Fibroblast of lung (primary cell): Measurements from ENCODE around the gene MPP2.

Source experiments
- EZH2 ChIP-seq: IDR thresholded peaks from 2 replicates; pipeline ENCODE4 v1.5.1; 2012; ENCODE audit warnings: low read length, control low read depth, mild to moderate bottlenecking; ENCODE audit errors: missing control alignments
- TF ChIP-seq, protein P1 (sequence below), 2 donors: IDR thresholded peaks in 1 of 2; conservative IDR thresholded peaks in 1 of 2; 1 replicate in 1 of 2; 2 replicates in 1 of 2; pipeline ENCODE4 v1.5.1; 2011 to 2012; ENCODE audit warnings: low read length in 2 of 2, control low read depth in 1 of 2, inconsistent platforms in 1 of 2, low read depth in 1 of 2, mild to moderate bottlenecking in 1 of 2

DNA sequence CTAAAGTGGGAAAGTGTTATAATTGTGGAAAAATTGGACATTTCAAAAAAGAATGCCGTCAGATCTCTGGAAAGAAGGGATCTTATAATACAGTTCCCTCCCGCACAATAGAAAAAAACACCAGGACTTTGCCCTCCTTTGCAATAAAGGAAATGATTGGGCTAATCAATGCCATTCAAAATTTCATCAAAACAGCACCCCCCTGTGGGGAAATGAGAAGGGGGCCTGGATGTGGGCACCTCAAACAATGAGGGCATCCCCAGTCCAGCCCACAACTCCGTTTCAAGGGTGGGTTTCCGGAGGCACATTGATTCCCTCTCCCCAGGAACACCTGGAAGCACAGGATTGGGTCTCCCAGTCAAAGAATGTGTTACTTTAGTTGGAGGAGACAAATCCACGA lies 34.2 kb downstream of the MPP2 start:
- no peak for TF ChIP-seq EZH2
- TF ChIP-seq, protein P1, sequence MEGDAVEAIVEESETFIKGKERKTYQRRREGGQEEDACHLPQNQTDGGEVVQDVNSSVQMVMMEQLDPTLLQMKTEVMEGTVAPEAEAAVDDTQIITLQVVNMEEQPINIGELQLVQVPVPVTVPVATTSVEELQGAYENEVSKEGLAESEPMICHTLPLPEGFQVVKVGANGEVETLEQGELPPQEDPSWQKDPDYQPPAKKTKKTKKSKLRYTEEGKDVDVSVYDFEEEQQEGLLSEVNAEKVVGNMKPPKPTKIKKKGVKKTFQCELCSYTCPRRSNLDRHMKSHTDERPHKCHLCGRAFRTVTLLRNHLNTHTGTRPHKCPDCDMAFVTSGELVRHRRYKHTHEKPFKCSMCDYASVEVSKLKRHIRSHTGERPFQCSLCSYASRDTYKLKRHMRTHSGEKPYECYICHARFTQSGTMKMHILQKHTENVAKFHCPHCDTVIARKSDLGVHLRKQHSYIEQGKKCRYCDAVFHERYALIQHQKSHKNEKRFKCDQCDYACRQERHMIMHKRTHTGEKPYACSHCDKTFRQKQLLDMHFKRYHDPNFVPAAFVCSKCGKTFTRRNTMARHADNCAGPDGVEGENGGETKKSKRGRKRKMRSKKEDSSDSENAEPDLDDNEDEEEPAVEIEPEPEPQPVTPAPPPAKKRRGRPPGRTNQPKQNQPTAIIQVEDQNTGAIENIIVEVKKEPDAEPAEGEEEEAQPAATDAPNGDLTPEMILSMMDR (conservative IDR thresholded peaks at IDR 0.05 in 1 of 2, IDR thresholded peaks at IDR 0.05 in 1 of 2; ENCODE audit: low read depth in 1 of 2, low read length in 2 of 2), result no peak
